ENCODE results near the gene CACNA1H.

CACNA1H gene

DNA sequence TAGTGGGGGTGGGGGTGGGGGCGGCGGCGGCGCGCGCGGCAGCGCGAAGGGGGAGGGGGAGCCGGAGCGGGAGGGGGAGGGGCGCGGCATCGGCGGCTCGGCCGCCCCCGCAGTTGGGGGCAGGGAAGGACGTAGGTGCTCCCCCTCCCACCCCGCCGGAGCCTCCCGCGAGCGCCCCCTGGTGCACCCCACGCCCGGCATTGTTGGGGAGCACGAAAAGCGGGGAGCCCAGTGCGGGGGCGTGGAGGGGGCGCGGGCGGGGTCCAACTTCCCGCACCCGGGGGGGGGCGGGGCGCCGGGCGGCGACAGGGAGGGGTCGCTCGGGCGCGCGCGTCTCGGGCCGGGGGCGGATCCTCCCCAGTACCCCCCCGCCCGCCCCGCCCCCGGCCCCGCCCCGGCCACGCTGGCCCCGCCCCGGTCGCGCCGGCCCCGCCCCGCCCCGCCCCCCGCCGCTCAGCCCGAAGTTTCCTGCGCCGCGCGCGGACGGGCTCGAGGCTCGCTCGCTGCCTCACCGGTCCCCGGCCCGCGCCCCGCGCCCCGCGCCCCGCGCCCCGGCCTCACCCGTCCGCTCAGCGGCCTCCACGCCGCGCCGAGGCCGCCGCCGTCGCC, at the start of gene CACNA1H:
Gene CACNA1H (plus strand): TSS at position 456 of the 609 bp plus-strand sequence. CDS start 632 bp downstream, outside the sequence.
- DNase-seq: peak; percentile 54 to 62

DNA sequence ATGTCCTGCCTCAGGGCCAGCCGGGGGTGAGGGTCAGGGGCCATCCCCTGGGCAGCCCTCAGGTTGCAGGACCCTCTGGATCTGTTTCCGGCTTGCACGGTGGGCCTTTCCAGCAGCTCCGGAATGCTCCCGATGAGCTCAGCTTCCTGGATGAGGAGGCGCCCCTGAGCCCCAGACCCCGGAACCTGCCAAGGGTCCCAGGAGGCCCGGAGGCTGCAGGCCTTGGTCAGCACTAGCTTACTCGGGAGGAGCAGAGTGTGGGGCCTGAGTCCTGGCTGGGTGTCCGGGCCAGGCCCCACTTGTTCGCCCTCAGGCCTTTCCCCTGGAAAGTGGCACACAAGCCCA, 49.3 kb upstream of the CACNA1H start:
- no peak for DNase-seq

DNA sequence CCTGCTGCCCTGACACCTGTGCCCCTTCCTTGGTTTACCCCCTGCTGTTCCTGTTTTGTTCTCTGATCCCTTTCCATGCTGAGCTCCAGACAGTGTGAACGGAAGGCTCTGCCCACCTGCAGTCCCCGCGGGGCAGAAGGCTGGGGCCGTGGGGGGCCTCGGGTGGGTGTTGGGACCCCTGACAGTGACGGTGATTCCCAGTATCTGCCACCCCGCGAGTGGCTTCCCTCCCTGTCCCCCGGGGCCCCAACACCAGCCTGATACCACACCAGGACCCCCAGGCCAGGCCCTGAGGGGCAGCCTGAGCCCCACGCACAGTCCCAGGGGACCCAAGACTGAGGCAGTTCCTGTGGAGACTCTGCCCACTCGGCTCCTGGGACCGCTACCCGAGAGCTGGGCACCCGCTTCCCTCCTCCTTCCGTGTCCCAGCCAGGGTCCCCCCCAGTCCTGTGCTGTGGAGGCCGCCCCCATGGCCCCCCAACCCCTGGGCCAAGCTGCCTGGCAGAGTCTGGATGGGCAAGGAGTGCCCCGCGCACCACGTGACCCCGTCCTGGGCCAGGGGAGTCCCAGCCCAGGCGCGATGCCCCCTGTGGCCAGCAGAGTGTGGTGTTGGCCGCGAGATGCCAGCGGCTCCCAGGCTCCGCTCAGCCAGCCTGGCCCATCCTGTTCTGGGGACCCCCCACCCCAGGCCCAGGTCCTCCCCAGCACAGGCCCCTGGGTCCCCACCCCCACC, 46.9 kb upstream of the CACNA1H start:
- DNase-seq: peak; percentile 24 to 26

DNA sequence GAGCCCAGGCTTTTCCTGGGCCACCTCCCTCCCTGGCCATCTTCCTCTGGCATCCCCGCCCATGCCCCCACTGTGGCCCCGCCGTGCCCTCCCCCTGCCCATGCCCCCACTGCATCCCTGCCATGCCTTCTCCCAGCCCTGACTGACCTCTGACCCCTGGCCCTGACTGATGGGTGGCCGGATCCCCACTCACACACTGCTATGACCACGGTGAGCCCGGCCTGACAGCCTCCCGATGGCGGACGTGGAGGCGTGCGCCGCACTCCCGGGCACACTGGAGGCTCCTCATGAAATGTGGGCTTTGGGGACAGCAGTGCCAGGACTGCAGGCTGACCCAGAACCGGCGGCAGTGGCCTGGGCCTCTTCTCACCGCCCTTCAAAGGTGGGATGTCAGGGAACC, 46.2 kb upstream of the CACNA1H start:
- no peak for DNase-seq

DNA sequence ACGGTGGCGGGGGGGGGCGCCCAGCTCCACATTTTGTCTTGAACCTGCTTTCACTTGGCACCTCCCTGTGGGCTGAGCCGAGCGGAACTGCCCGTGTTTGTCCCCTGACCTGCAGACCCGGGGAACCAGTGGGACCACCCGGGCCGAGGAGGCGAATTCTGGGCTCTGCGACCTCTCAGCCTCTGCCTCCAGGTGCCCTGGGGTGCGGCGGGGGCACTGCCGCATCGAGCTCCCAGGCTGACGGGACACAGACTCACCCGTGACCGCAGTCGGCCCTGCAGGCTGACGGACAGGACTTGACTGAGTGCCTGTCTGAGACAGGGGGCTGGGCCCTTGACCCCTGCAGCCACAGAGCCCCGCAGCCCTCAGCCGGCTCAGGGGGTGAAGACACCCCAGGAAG, 45.8 kb upstream of the CACNA1H start:
- DNase-seq: no peak

DNA sequence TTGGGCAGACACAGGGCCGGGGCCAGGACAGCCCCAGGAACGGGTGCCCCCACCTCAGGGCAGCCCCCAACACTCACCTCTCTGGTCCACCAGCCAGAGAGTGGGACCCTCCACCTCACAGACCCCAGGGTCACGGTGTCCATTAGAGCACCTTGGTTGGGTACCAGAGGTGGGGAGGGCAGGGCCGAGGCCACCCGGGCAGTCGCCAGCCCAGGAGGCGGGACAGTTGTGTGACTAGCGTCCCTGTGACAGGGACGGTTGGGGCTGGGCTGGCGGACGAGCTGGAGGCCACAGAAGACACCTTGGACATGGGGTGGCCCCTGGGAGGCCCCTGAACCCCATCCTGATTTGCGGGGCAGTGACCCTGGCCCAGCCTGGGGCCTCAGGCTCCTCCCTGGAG, 45.2 kb upstream of the CACNA1H start:
- DNase-seq: no peak

DNA sequence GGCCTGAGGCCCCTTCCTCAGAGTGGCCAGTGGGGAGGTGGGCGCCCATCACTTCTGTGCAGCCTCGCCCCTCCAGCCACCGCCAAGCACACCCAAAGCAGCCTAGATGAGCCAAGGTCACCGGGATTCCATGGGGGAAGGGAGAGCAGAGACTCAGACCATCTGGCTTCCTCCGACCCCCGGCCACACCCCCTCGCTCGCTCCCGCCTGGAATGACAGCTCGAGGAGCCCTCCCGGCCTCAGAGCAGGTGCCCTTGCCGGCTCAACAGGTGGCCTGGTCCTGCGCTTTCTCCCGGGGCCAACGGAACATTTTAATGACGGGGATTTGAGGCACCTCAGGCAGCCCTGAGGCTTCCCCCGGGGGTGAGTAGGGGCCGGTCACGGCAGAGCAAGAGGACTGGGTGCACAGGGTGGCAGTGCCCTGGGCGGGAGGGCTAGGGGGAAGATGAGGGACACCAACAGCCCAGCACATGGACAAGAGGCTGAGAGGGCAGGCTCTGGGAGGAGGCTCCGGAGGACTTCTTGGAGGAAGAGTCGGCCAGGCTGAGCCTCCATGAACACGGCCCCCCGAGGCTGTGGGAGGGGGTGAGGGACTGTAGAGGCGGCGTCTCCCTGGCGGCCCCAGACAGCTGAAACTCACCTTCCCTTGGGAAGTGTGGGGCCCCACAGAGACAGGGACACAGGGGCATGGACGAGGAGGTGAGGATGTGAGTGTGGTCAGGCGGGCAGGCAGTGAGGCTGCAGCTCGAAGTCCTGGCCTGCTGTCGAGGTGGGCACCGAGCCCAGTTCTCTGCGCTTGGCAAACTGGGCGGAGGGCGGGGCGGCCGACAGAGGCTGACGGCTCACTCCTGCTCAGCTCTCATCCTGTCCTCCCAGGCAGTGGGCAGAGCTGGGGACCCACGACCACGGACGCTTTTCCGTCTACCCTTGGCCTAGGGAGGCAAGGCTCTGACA, 44.3 kb upstream of the CACNA1H start:
- DNase-seq: no peak

DNA sequence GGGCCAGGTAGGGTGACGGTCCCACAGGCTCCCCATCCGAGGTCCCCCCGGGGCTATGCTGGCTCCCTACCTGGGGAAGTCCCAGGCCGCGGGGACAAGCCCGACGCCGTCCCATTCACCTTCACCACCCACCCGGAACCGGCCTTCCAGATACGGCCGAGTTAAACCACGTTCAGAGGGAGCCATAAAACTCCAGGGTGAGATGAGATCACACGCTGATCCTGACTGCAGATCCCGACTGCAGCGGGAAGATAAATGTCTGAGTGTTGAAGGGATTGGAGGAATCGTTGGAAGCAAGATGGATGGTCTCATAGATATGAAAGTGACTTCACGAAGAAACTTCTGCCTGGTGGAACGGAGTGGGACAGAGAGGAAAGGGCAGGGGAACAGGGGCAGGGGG, 43.3 kb upstream of the CACNA1H start:
- no peak for DNase-seq

DNA sequence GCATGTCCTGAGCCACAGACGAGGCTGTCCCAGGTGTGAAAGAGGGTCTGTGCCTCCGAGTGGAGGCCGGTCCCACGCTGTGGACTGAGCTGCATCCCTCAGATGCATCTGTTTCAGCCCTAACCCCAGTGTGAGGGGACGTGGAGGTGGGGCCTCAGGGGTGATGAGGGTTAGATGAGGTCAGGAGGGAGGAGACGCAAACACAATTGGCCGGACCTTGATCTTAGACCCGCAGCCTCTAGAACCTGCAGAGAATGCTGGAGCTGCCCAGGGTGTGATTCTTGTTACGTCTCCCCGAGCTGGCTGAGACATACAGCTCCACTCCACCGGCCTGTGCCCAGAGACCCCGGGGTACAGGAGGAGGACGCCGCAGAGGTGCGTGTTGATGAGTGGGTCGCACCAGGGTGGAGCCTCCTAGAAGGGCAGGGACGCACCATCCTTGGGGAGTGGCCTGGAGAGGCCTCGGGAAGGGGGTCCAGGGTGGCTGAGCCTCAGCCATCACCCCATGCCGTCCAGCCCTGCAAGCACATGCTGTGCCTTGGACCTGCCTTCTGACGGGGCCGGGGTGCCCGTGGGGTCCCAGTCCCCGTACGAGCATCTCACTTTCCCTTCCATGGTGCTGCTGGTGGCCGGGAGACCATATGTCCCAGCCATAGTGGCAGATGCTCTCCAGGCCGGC, 40.3 kb upstream of the CACNA1H start:
- DNase-seq: no peak

DNA sequence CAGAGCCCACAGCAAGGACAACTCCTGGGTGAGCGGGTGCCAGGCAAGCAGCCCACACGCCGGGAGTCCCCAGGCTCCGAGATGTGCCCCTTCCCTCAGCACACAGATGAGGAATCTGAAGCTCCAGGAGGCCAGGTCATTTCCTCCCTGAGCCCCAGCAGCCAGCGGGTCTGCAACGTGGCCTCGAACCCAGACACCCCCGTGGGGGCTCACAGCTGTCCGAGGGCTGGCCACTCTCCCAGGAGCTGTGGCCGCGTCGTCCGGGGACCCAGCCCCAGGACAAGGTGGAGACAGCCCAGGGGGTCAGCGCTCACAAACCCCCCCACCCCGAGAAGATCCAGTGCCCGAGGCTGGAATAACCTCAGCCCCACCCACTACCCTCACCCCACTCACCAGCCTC, 39.4 kb upstream of the CACNA1H start:
- no peak for DNase-seq

DNA sequence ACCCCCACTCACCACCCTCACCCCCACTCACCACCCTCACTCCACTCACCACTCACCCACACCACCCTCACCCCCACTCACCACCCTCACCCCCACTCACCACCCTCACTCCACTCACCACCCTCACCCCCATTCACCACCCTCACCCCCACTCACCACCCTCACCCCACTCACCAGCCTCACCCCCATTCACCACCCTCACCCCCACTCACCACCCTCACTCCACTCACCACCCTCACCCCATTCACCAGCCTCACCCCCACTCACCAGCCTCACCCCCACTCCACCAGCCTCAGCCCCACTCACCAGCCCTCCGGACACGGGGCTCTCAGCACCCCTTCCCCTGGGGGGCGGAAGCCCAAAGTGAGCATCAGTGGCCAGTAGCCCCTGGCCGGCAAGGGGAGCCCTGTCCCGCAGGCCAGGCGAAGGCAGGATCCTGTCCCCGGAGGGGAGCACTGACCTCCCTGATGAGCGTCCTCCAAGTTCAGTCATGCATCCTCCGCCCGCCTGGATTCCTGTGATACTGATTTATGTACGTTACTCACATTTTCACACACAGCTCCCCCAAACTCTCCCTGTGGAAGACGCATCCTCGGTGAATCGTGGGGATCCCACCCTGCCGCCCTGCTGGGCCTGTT, 38.9 kb upstream of the CACNA1H start:
- DNase-seq: no peak

DNA sequence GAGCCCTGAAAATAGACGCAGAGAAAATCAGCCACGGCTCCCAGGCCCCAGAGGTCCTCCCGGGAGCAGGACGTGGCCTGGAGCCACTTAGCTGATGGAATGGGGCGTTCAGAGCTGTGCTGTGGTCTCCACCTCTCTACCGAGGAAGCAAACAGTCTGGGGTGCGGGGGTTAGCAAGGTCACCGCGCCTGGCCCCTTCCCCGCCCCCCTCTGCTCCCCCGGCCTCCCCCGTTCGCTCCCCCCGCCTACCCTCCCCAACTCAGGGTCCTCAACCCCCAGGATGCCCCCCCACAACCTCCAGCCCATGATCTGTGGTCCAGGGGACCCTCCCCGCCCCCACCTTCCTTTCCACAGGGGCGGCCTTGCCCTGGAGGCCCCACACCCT, 36.2 kb upstream of the CACNA1H start:
- no peak for DNase-seq

DNA sequence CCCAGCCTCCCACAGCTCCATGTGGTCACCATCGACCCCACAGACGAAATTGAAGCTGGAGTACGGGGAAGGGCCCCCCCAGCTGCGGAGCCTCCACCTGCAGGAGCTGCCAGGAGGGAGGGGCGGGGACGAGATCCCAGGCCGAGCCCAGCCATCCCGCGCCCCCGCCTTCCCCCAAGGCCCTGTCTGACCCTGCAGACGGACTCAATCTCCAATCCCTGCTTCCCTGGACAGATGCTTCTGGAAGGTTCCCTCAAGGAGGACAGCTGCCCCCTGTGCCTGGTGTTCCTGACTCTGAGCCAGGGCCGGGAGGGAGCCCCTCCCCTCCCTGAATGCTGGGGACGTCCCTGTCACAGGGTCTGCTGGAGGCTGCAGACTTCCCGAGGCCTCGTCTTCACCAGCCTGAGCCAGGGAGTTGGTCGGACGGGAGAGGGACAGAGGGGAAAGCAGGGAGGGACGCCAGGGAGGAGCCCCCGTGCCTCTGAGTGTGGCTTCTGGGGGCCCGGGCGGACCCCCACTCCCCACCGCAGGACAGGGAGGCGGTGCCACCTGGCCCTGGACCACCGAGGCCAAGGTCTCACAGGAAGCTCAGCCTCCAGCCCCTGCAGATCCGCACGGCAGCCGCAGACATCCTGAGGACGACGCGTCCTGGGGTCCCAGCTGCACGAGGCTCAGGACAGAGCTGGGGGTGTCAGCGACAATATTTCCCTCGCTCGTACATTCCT, 35.6 kb upstream of the CACNA1H start:
- DNase-seq: no peak

DNA sequence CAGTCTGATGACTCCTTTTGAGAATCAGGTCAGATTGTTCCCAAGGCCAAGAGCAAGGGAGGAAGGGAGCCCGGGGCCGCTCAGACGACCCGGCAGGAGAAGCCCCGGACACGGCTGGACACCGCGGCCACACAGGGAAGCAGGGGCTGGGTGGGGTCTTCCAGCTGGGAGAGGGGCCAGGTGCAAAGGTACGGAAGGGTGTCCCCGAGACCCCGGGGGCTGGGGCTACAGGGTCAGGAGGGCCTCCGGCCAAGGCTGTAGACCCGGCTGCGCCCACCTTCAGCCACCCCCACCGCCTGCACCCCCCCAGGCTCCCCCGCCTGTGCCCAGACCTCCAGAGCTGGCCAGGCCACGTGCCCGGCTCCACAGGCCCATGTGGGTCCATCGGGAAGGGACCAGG, 35.0 kb upstream of the CACNA1H start:
- no peak for DNase-seq

DNA sequence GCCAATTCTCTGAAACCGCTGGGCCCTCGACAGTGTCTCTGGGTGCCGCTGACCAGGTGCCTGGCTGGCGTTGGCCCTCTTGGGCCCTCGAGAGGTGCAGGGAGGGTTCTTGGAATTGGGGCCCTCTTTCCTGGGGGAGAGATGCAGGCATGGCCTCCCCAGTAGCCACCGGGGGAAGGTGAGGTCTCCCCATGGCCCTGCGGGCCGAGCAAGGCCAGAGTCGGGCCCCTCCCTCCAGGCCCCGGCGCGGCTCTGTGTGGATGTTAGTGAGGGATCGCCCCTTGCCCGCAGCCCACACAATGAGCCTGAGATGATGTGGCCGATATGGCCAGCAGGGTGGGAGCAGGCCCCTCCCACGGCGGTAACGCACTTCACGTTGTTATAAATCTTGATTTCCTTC, 33.8 kb upstream of the CACNA1H start:
- no peak for DNase-seq

DNA sequence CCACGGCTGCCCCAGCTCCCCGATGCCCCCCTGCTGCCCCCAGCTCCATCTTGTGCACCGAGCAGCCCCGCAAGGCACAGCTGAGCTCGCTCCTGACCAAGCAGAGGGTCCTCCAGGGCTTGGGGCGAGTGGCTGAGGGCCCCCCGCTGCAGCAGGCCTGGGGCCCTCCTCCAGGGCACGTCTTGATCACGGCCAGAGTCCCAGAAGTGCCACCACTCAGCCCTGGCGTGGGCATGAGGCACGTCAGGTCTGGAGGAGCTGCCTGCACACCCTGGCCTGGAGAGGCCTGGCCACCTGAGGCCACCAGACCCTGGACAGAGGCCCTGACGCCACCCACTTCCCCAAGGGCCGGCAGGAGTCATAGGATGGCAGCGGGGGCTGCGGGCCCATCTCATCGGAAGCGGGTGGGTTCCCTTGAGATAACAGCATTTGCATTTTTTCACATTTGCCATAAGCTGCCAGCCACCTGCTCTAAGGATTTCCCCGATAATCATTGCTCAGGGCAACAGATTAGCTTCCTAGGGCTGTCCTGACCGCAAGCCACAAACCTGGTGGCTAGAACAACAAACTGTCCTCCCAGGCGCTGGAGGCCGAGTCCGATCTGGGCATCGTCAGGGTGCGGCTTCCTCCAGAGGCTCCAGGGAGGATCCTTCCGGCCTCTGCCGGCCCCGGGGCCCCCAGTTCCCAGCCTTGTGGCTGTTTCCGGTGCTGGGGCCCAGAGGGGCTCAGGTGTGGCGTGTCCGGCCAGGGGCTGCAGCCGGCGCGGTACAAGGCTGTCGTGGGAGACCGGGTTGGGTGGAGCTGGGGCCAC, 32.9 kb upstream of the CACNA1H start:
- DNase-seq: no peak

DNA sequence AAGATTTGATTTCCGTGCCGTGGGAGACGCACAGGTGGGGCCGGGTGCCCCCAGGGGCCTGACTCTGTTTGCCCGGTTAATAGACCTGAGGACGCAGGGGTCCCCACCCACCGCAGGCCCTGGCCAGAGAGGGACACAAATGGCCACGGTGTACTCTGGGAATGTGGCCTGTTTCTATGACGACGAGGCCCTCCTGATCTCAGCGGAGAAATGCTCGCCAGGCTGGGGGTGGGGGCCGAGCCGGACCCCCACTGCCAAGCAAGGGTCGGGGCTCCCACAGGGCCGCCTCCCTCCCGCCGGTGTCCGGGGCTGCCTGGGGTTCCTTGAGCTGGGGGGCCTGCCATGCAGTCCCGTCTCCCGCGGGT, 32.3 kb upstream of the CACNA1H start:
- DNase-seq: no peak

DNA sequence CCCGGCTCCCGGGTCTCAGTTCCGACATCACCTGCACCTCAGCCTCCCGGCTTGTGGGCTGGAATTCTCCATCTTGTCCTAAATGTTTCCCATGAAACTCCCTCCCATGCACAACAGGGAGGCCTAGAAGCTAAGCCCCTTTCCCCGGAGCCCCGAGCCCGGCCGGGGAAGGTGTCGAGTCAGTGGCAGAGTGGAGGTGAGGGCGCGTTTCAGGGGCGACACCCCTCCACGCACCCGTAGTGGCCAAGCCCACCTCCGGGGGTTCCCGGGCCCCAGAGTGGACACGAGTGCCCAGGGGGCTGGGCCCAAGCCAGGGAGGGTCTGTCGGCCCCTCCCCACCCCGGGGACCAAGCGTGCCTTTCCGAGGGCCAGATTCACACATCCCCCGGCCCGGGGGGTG, 31.9 kb upstream of the CACNA1H start:
- DNase-seq: no peak

DNA sequence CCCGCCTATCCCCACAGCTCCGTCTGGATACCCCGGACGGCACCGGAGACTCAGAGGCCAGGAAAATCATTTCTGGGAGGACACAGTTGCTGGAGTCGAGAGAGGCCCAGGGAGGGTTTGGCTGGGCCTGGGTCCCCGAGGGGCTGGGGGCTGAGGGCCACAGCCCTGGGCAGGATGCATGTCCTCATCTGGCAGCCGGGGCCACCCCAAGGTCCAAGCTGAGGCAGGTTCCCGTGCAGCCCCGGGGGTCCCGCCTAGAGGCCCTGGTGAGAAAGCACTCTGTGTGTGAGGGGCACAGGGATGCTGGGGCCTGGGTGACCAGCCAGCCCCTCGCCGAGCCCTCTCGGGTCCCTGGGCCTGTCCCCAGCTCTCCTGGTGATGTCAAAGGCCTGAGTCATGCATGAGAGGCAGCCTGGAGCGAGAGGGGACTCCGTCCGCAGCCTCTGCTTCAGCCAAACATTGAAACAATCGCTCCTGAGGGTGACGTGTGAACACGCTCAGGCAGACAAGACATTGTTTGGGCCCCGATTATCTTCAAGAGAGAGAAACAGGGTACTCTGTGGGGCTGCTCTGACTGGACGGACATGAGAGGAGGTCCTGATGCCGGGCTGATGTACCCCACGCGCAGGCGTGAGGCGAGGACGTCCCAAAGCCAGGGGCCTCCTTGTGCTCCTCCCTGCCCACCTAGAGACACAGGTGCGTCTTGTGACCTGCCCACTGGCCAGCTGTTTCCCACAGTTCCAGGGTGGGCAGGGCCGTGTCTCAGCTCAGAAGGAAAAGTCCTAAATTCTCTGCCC, 31.1 kb upstream of the CACNA1H start:
- DNase-seq: no peak

DNA sequence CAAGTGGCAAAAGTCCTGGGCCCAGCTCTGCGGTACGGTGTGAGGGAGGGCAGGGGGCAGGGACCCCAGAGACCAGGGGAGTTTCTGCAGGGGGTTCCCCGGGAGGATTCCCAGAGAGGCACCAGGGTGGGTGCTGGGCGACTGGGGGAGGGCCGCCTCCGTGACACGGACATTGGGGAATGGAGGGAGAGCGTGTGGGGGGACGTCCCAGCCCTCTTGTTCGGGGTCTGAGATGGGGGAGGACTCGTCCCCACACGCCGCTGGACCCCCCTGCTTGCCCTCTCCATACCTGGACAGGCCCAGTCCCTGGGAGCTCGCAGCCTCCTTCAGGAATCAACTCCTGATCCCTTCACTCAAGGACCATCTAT, 30.5 kb upstream of the CACNA1H start:
- no peak for DNase-seq

All from CD4-positive, alpha-beta T cell treated with Interleukin-4 for 1 hour (primary cell).